SK-N-SH treated with all-trans-retinoic acid at 6 μM for 48 hours (cell line): Measurements from ENCODE around the gene AUTS2.

Experiments
- ATAC-seq: fragments of 200-7000 bp; cut with Tn5 transposase; 3 replicates; pipeline ENCODE4 v1.9.1; 2020; ENCODE audit warnings: mild to moderate bottlenecking, moderate library complexity
- ARNTL ChIP-seq: fragments of 450-650 bp; formaldehyde crosslinking; IDR thresholded peaks from 2 replicates; pipeline ENCODE4 v1.5.0; 2020; ENCODE audit warnings: low read depth, mild to moderate bottlenecking, moderate library complexity, borderline replicate concordance
- CSDC2 ChIP-seq: fragments of 250-450 bp; sonication (Bioruptor Pico); IDR thresholded peaks from 2 replicates; pipeline ENCODE4 v1.5.0; 2020; ENCODE audit warnings: mild to moderate bottlenecking, moderate library complexity
- CSRNP3 ChIP-seq: fragments of 250-450 bp; sonication (Bioruptor Pico); IDR thresholded peaks from 2 replicates; pipeline ENCODE4 v1.5.1; 2021; ENCODE audit warnings: mild to moderate bottlenecking, moderate library complexity
- ESRRG ChIP-seq: fragments of 250-450 bp; sonication (Bioruptor Pico); IDR thresholded peaks from 2 replicates; pipeline ENCODE4 v1.6.1; 2021; ENCODE audit warnings: mild to moderate bottlenecking
- GLIS3 ChIP-seq: fragments of 250-450 bp; sonication (Bioruptor Pico); IDR thresholded peaks from 2 replicates; pipeline ENCODE4 v1.5.0; 2020; ENCODE audit warnings: mild to moderate bottlenecking, moderate library complexity
- ISL1 ChIP-seq: fragments of 250-450 bp; sonication (Bioruptor Pico); IDR thresholded peaks from 2 replicates; pipeline ENCODE4 v2.1.2; 2022; ENCODE audit warnings: mild to moderate bottlenecking, moderate library complexity
- OSR1 ChIP-seq: fragments of 250-450 bp; sonication (Bioruptor Pico); IDR thresholded peaks from 2 replicates; pipeline ENCODE4 v1.8.0; 2022; ENCODE audit warnings: moderate library complexity, mild to moderate bottlenecking, inconsistent platforms
- POU6F1 ChIP-seq: fragments of 250-450 bp; sonication (Bioruptor Pico); IDR thresholded peaks from 2 replicates; pipeline ENCODE4 v1.8.0; 2021; ENCODE audit warnings: low read depth, mild to moderate bottlenecking, moderate library complexity, borderline replicate concordance
- PPARA ChIP-seq: fragments of 250-450 bp; sonication (Bioruptor Pico); IDR thresholded peaks from 2 replicates; pipeline ENCODE4 v1.5.0; 2020; ENCODE audit warnings: mild to moderate bottlenecking, borderline replicate concordance
- RARB ChIP-seq: fragments of 250-450 bp; sonication (Bioruptor Pico); IDR thresholded peaks from 2 replicates; pipeline ENCODE4 v1.8.0; 2021; ENCODE audit warnings: mild to moderate bottlenecking, moderate library complexity
- SNAI2 ChIP-seq: fragments of 250-450 bp; sonication (Bioruptor Pico); IDR thresholded peaks from 2 replicates; pipeline ENCODE4 v1.5.0; 2020; ENCODE audit warnings: mild to moderate bottlenecking, moderate library complexity
- TCF4 ChIP-seq: fragments of 250-450 bp; sonication (Bioruptor Pico); IDR thresholded peaks from 2 replicates; pipeline ENCODE4 v1.8.0; 2021; ENCODE audit warnings: mild to moderate bottlenecking, moderate library complexity, borderline replicate concordance
- TSHZ2 ChIP-seq: fragments of 250-450 bp; sonication (Bioruptor Pico); IDR thresholded peaks from 2 replicates; pipeline ENCODE4 v1.5.0; 2020; ENCODE audit warnings: mild to moderate bottlenecking, moderate library complexity
- ZC3H10 ChIP-seq: fragments of 250-450 bp; sonication (Bioruptor Pico); IDR thresholded peaks from 2 replicates; pipeline ENCODE4 v1.5.1; 2021; ENCODE audit warnings: mild to moderate bottlenecking, moderate library complexity
- ZFP30 ChIP-seq: fragments of 450-650 bp; formaldehyde crosslinking; IDR thresholded peaks from 2 replicates; pipeline ENCODE4 v1.5.0; 2022; ENCODE audit warnings: mild to moderate bottlenecking, moderate library complexity
- ZNF565 ChIP-seq: fragments of 450-650 bp; formaldehyde crosslinking; conservative IDR thresholded peaks from 2 replicates; pipeline ENCODE4 v1.5.0; 2020; ENCODE audit warnings: low read depth, mild to moderate bottlenecking, moderate library complexity
- ZNF8 ChIP-seq: fragments of 450-650 bp; formaldehyde crosslinking; IDR thresholded peaks from 2 replicates; pipeline ENCODE4 v1.5.0; 2020; ENCODE audit warnings: mild to moderate bottlenecking, moderate library complexity

The AUTS2 gene

GRCh38 chr7:69681181-69681580, 82.9 kb downstream of the AUTS2 start (continued):
- no peak for TF ChIP-seq RARB (CRISPR knock-in tag)
- TF ChIP-seq OSR1 (CRISPR knock-in tag) = no peak
- no peak for TF ChIP-seq TCF4 (CRISPR knock-in tag)
- no peak for TF ChIP-seq ZNF8 (CRISPR knock-in tag)

- ATAC-seq = no peak
Observed at GRCh38 chr7:69682518-69682917, 84.2 kb downstream of the AUTS2 start.

GRCh38 chr7:69683002-69683401, 84.7 kb downstream of the AUTS2 start:
- no peak for ATAC-seq

More at GRCh38 chr7:69682518-69682917, 84.2 kb downstream of the AUTS2 start:
- TF ChIP-seq ZNF8 (CRISPR knock-in tag) (no peak), ZC3H10 (no peak)

GRCh38 chr7:69684369-69685292, 86.4 kb downstream of the AUTS2 start:
- ATAC-seq = peak; percentile 35; the same call in 1 of the 3 replicates

More at GRCh38 chr7:69683002-69683401, 84.7 kb downstream of the AUTS2 start:
- TF ChIP-seq ZFP30 (CRISPR knock-in tag) (no peak), POU6F1 (CRISPR knock-in tag) (no peak), CSDC2 (CRISPR knock-in tag) (no peak), OSR1 (CRISPR knock-in tag) (no peak), CSRNP3 (CRISPR knock-in tag) (no peak), ESRRG (no peak), RARB (CRISPR knock-in tag) (no peak), PPARA (CRISPR knock-in tag) (no peak), TSHZ2 (CRISPR knock-in tag) (no peak), SNAI2 (no peak), ZNF8 (CRISPR knock-in tag) (no peak), ISL1 (CRISPR knock-in tag) (no peak), TCF4 (CRISPR knock-in tag) (no peak), GLIS3 (CRISPR knock-in tag) (no peak), ZNF565 (CRISPR knock-in tag) (no peak)
- TF ChIP-seq, all 23 proteins: peak for 0

More at GRCh38 chr7:69684369-69685292, 86.4 kb downstream of the AUTS2 start:
- TF ChIP-seq ARNTL = no peak
- no peak for TF ChIP-seq TSHZ2 (CRISPR knock-in tag)
- no peak for TF ChIP-seq ISL1 (CRISPR knock-in tag)
- no peak for TF ChIP-seq GLIS3 (CRISPR knock-in tag)
